ENCODE data around the gene MPPED1.

DNA sequence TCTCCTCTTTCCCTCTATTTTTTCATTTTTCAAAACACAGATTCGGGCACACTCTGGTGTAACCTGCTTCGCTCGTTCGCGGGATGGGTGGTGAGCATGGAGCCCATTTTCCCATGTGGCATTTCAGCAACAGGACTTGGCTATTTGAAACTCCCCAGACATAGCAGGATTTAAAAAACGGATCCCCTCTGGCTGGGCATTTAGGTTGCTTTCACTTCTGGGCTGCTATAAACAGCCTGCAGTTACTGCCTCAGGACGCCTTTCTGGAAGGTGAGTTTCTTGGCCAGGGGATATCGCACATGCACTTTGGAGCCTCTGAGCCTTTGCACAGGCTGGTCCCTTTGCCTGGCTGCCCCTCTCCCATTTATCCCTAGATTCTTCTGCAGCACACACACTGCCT is 2.8 kb upstream of the MPPED1 start:
- TF ChIP-seq, protein P1, sequence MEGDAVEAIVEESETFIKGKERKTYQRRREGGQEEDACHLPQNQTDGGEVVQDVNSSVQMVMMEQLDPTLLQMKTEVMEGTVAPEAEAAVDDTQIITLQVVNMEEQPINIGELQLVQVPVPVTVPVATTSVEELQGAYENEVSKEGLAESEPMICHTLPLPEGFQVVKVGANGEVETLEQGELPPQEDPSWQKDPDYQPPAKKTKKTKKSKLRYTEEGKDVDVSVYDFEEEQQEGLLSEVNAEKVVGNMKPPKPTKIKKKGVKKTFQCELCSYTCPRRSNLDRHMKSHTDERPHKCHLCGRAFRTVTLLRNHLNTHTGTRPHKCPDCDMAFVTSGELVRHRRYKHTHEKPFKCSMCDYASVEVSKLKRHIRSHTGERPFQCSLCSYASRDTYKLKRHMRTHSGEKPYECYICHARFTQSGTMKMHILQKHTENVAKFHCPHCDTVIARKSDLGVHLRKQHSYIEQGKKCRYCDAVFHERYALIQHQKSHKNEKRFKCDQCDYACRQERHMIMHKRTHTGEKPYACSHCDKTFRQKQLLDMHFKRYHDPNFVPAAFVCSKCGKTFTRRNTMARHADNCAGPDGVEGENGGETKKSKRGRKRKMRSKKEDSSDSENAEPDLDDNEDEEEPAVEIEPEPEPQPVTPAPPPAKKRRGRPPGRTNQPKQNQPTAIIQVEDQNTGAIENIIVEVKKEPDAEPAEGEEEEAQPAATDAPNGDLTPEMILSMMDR (IDR thresholded peaks at IDR 0.05; ENCODE audit: insufficient read depth, low read length, poor library complexity, severe bottlenecking) = no peak
- no peak for TF ChIP-seq EZH2phosphoT487 (conservative IDR thresholded peaks at IDR 0.05; ENCODE audit: low read length)

Data from SU-DHL-6 (cell line).